ENCODE results near the gene TUBE1. TPM values are rescaled to one million over a fixed set of nuclear protein-coding genes. Genes with fewer than 3 reads are reported as not detected.
"Not testable (repeated sequence)": the region's sequence is repeated elsewhere in the genome, so short reads cannot be mapped to it uniquely, and the experiment has no call there.

Gene TUBE1
- total RNA-seq, 2 donors from 2014 or later, result 17.1 to 34.8 TPM

- intact Hi-C loops (cut with DNase I), result no loop called here
- Histone ChIP-seq H3K27ac (no peak overlapping the region), H3K27me3 (no peaks in the 10 kb centered on the region), H3K36me3 (replicated peaks in 1 of 2; ENCODE audit: insufficient read depth in 1 of 2, low read depth in 2 of 2) (no peaks in the 10 kb centered on the region), H3K4me3 (no peak overlapping the region), H3K9me3 (no peaks in the 10 kb centered on the region), H3K4me1 (no peaks in the 10 kb centered on the region)
- ATAC-seq (no peak), DNase-seq (no peak)
- no peak for TF ChIP-seq CTCF (IDR thresholded peaks at IDR 0.05)
- TF ChIP-seq POLR2A (IDR thresholded peaks at IDR 0.05), result no peak
Observed at GRCh38 chr6:112113918-112114317, 26.6 kb upstream of the TUBE1 start.

GRCh38 chr6:112113431-112113830 lies 26.1 kb upstream of the TUBE1 start:
- TF ChIP-seq CTCF (IDR thresholded peaks at IDR 0.05) (no peak), POLR2A (IDR thresholded peaks at IDR 0.05) (no peak)
- Histone ChIP-seq H3K9me3 (no peaks in the 10 kb centered on the region), H3K36me3 (replicated peaks in 1 of 2; ENCODE audit: insufficient read depth in 1 of 2, low read depth in 2 of 2) (no peaks in the 10 kb centered on the region), H3K27ac (no peak overlapping the region), H3K27me3 (no peaks in the 10 kb centered on the region), H3K4me1 (no peaks in the 10 kb centered on the region), H3K4me3 (no peak overlapping the region)
- ATAC-seq (no peak), DNase-seq (no peak)
- intact Hi-C loops (cut with DNase I), result no loop called here
- WGBS, 2 donors, result 60 to 62% methylated on average over 3 of the region's 3 CpGs

- DNase-seq (no peak), ATAC-seq (no peak)
- TF ChIP-seq CTCF (IDR thresholded peaks at IDR 0.05), result no peak
- TF ChIP-seq POLR2A (IDR thresholded peaks at IDR 0.05), result no peak
- no peaks in the 10 kb centered on the region for H3K9me3 ChIP-seq
- 26 to 30% methylated on average over 9 of the region's 9 CpGs for whole genome bisulfite sequencing, 2 donors
- H3K36me3 ChIP-seq (replicated peaks in 1 of 2; ENCODE audit: insufficient read depth in 1 of 2, low read depth in 2 of 2), result no peaks in the 10 kb centered on the region
- H3K4me3 ChIP-seq, result no peak overlapping the region
- H3K27me3 ChIP-seq, result no peaks in the 10 kb centered on the region
- intact Hi-C loops (cut with DNase I), result no loop called here
- no peak overlapping the region for H3K27ac ChIP-seq
- H3K4me1 ChIP-seq, result no peaks in the 10 kb centered on the region
Observed at GRCh38 chr6:112109262-112109661, 22.0 kb upstream of the TUBE1 start.

GRCh38 chr6:112106562-112106961 lies 19.3 kb upstream of the TUBE1 start:
- H3K27me3 ChIP-seq, result no peaks in the 10 kb centered on the region
- intact Hi-C loops (cut with DNase I), result no loop called here
- DNase-seq (no peak), ATAC-seq (no peak)
- WGBS, 2 donors, result 42 to 59% methylated on average over 2 of the region's 2 CpGs
- H3K36me3 ChIP-seq (replicated peaks in 1 of 2; ENCODE audit: insufficient read depth in 1 of 2, low read depth in 2 of 2), result no peaks in the 10 kb centered on the region
- no peaks in the 10 kb centered on the region for H3K4me1 ChIP-seq
- H3K27ac ChIP-seq, result no peak overlapping the region
- H3K4me3 ChIP-seq, result no peak overlapping the region
- TF ChIP-seq POLR2A (IDR thresholded peaks at IDR 0.05) (no peak), CTCF (IDR thresholded peaks at IDR 0.05) (no peak)
- H3K9me3 ChIP-seq, result no peaks in the 10 kb centered on the region

- DNase-seq; H3K4me1 ChIP-seq; intact Hi-C loops (cut with DNase I); H3K4me3 ChIP-seq; ATAC-seq; H3K27me3 ChIP-seq; H3K36me3 ChIP-seq (replicated peaks in 1 of 2; ENCODE audit: insufficient read depth in 1 of 2, low read depth in 2 of 2); H3K27ac ChIP-seq; H3K9me3 ChIP-seq: not testable (repeated sequence)
- 88 to 94% methylated on average over 2 of the region's 2 CpGs for WGBS, 2 donors
Observed at GRCh38 chr6:112106026-112106425, 18.7 kb upstream of the TUBE1 start.

Measured in body of pancreas (tissue), 4 donors.